Sigmoid colon (tissue), 7 donors: ENCODE data around the gene BIRC7. TPM values are rescaled to one million over a fixed set of nuclear protein-coding genes. Genes with fewer than 3 reads are reported as not detected.

Experiments used
- DNase-seq: peaks from one replicate; pipeline ENCODE4 v3.0.0-alpha.2; 2019
- H3K27ac ChIP-seq, 4 donors: fragments of 200-600 bp; sonication (generic); one replicate each; pipeline ENCODE4 v1.5.1; 2016 to 2019; ENCODE audit warnings: mild to moderate bottlenecking in 1 of 4
- H3K27me3 ChIP-seq, 3 donors: fragments of 200-600 bp; sonication (generic); one replicate each; pipeline ENCODE4 v1.5.1; 2019; ENCODE audit warnings: mild to moderate bottlenecking in 1 of 3
- H3K36me3 ChIP-seq, 4 donors: fragments of 200-600 bp; sonication (generic); one replicate each; pipeline ENCODE4 v1.5.1; 2016 to 2019
- H3K4me1 ChIP-seq, 4 donors: fragments of 200-600 bp; sonication (generic); one replicate each; pipeline ENCODE4 v1.5.1; 2017 to 2019
- H3K4me3 ChIP-seq, 4 donors: fragments of 200-600 bp; sonication (generic); one replicate each; pipeline ENCODE4 v1.5.1; 2017 to 2019; ENCODE audit warnings: mild to moderate bottlenecking in 2 of 4, moderate library complexity in 1 of 4
- H3K9me3 ChIP-seq, 4 donors: fragments of 200-600 bp in 3 of 4; sonication (generic) in 3 of 4; one replicate each; pipeline versions ENCODE4 v1.5.1 to v1.6.1; 2013 to 2019
- CTCF ChIP-seq, 4 experiments: fragments of 450-650 bp in 3 of 4; fragments of 200-600 bp in 1 of 4; IDR thresholded peaks; one replicate each; pipeline ENCODE4 v1.5.1; 2016 to 2019; ENCODE audit warnings: antibody characterized with exemption in 4 of 4, mild to moderate bottlenecking in 3 of 4, moderate library complexity in 2 of 4
- EP300 ChIP-seq, 4 donors: sonication (generic); formaldehyde crosslinking; IDR thresholded peaks; one replicate each; pipeline ENCODE4 v1.6.1; 2017; ENCODE audit warnings: antibody characterized with exemption in 4 of 4
- POLR2A ChIP-seq, 2 donors: fragments of 450-650 bp; IDR thresholded peaks; one replicate each; pipeline ENCODE4 v1.6.1; 2016; ENCODE audit warnings: antibody characterized with exemption in 2 of 2, mild to moderate bottlenecking in 2 of 2, moderate library complexity in 2 of 2
- POLR2AphosphoS5 ChIP-seq, 4 donors: sonication (generic); formaldehyde crosslinking; IDR thresholded peaks; one replicate each; pipeline ENCODE4 v1.6.1; 2017; ENCODE audit warnings: antibody characterized with exemption in 4 of 4
- WGBS, 2 donors: extraction: QIAGEN DNeasy Blood & Tissue Kit; methylation state at CpG; one replicate each; pipeline ENCODE4 v1.1.7; 2013; 5-methylcytosine and 5-hydroxymethylcytosine counted together
- intact Hi-C: fragments of 100-400 bp; cut with DNase I; formaldehyde crosslinking; loops from one replicate; pipeline ENCODE4 v1.15.1; 2023
- polyA plus RNA-seq, 3 donors: library from polyadenylated mRNA; stranded (reverse); fragments of 200-250 nt; gene quantifications; one replicate each; pipeline ENCODE4 v1.2.3, GENCODE V29; 2013
- total RNA-seq, 4 donors: library from RNA; depleted of rRNA; stranded (reverse); fragments of >200 nt; gene quantifications; one replicate each; pipeline ENCODE4 v1.1.0, GENCODE V29; 2016
- donor health status: healthy with polysubstance abuse.
- donor health status: Bipolar disorder and iron deficiency.
- donor health status: healthy.

The BIRC7 gene
- total and polyA plus RNA-seq, 7 donors, result 0.15 to 1.2 (median 0.66) TPM; not detected in 3

GRCh38 chr20:63202811-63203526 is 32.7 kb upstream of the BIRC7 start:
- Histone ChIP-seq H3K4me3 (no peak overlapping the region), H3K27ac (no peak overlapping the region), H3K9me3 (no peaks in the 10 kb centered on the region), H3K36me3 (peaks cover 25 to 83% (median 40%) of the 10 kb centered on the region in 4 donors), H3K27me3 (no peaks in the 10 kb centered on the region), H3K4me1 (peaks cover 0 to 37% (median 24%) of the 10 kb centered on the region in 4 donors)
- DNase-seq, result no peak
- TF ChIP-seq EP300 (IDR thresholded peaks at IDR 0.05) (no peak), CTCF (IDR thresholded peaks at IDR 0.05) (no peak), POLR2AphosphoS5 (IDR thresholded peaks at IDR 0.05) (no peak), POLR2A (IDR thresholded peaks at IDR 0.05) (no peak)
- WGBS, 2 donors, result 95% methylated on average over 29 of the region's 29 CpGs
- intact Hi-C loops, result no loop called here

- no peaks in the 10 kb centered on the region for H3K9me3 ChIP-seq
- no peak overlapping the region for H3K4me3 ChIP-seq
- TF ChIP-seq POLR2A (IDR thresholded peaks at IDR 0.05) (no peak), CTCF (IDR thresholded peaks at IDR 0.05) (no peak)
- H3K36me3 ChIP-seq, result peaks cover 25 to 95% (median 50%) of the 10 kb centered on the region in 4 donors
- 92 to 96% methylated on average over 5 of the region's 5 CpGs for WGBS, 2 donors
- H3K27ac ChIP-seq, result no peak overlapping the region
- no peaks in the 10 kb centered on the region for H3K27me3 ChIP-seq
- no peak for DNase-seq
- H3K4me1 ChIP-seq, result peaks cover 0 to 24% (median 14%) of the 10 kb centered on the region in 4 donors
- intact Hi-C loops, result no loop called here
Observed at GRCh38 chr20:63204362-63204761, 31.3 kb upstream of the BIRC7 start.

GRCh38 chr20:63205896-63206295 is 29.8 kb upstream of the BIRC7 start:
- TF ChIP-seq CTCF (IDR thresholded peaks at IDR 0.05) (no peak), POLR2AphosphoS5 (IDR thresholded peaks at IDR 0.05) (no peak), POLR2A (IDR thresholded peaks at IDR 0.05) (no peak), EP300 (IDR thresholded peaks at IDR 0.05) (no peak)
- intact Hi-C loops, result no loop called here
- Histone ChIP-seq H3K9me3 (no peaks in the 10 kb centered on the region), H3K4me1 (peaks cover 0 to 22% (median 15%) of the 10 kb centered on the region in 4 donors), H3K4me3 (no peak overlapping the region), H3K36me3 (peaks cover 25 to 95% (median 54%) of the 10 kb centered on the region in 4 donors), H3K27ac (peak overlapping the region in 3 of 4 donors; percentile 30 to 71 (median 67)), H3K27me3 (no peaks in the 10 kb centered on the region)
- WGBS, 2 donors, result 86 to 89% methylated on average over 10 of the region's 10 CpGs
- no peak for DNase-seq

GRCh38 chr20:63206878-63207277 is 28.8 kb upstream of the BIRC7 start:
- no peaks in the 10 kb centered on the region for H3K9me3 ChIP-seq
- peaks cover 0 to 31% (median 23%) of the 10 kb centered on the region in 4 donors for H3K4me1 ChIP-seq
- peaks cover 20 to 95% (median 50%) of the 10 kb centered on the region in 4 donors for H3K36me3 ChIP-seq
- TF ChIP-seq EP300 (IDR thresholded peaks at IDR 0.05), result no peak
- TF ChIP-seq CTCF (IDR thresholded peaks at IDR 0.05), result no peak
- TF ChIP-seq POLR2AphosphoS5 (IDR thresholded peaks at IDR 0.05), result peak in 1 of 4 donors; percentile 26
- no peak for TF ChIP-seq POLR2A (IDR thresholded peaks at IDR 0.05)
- 78 to 85% methylated on average over 11 of the region's 11 CpGs for WGBS, 2 donors
- DNase-seq, result no peak
- intact Hi-C loops, result no loop called here
- H3K27ac ChIP-seq, result peak overlapping the region; percentile 30 to 71 (median 58)
- no peak overlapping the region for H3K4me3 ChIP-seq
- no peaks in the 10 kb centered on the region for H3K27me3 ChIP-seq
